Measurements from ENCODE around the gene MYCBP2.

Gene MYCBP2

DNA sequence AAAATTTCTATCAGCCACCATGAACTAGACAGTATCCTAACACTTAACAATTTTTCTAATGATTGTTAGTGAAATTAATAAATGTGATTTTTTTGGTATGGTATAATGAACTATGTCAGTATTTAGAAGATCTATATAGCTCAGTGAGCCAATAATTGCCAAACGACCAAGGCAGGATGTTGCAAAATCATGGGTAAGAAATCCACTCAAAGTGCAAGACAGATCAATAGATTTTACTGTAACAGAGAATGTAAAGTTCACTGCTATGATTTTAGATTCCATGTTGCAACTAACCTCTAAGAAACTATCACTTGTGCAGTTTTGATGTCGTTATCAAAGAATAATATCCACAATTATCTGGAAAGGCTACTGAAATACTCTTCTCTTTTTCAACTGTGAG lies 44.0 kb upstream of the MYCBP2 start:
- in situ Hi-C loops (cut with HindIII; ENCODE audit: low sequenced_read_pairs), result no loop called here
- no peak for DNase-seq (ENCODE audit: low read depth)
- TF ChIP-seq, protein P1, sequence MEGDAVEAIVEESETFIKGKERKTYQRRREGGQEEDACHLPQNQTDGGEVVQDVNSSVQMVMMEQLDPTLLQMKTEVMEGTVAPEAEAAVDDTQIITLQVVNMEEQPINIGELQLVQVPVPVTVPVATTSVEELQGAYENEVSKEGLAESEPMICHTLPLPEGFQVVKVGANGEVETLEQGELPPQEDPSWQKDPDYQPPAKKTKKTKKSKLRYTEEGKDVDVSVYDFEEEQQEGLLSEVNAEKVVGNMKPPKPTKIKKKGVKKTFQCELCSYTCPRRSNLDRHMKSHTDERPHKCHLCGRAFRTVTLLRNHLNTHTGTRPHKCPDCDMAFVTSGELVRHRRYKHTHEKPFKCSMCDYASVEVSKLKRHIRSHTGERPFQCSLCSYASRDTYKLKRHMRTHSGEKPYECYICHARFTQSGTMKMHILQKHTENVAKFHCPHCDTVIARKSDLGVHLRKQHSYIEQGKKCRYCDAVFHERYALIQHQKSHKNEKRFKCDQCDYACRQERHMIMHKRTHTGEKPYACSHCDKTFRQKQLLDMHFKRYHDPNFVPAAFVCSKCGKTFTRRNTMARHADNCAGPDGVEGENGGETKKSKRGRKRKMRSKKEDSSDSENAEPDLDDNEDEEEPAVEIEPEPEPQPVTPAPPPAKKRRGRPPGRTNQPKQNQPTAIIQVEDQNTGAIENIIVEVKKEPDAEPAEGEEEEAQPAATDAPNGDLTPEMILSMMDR (IDR thresholded peaks at IDR 0.05; ENCODE audit: low read depth, low read length, missing control alignments), result no peak
- H3K4me3 ChIP-seq (ENCODE audit: low read depth, low read length), result no peak overlapping the region

DNA sequence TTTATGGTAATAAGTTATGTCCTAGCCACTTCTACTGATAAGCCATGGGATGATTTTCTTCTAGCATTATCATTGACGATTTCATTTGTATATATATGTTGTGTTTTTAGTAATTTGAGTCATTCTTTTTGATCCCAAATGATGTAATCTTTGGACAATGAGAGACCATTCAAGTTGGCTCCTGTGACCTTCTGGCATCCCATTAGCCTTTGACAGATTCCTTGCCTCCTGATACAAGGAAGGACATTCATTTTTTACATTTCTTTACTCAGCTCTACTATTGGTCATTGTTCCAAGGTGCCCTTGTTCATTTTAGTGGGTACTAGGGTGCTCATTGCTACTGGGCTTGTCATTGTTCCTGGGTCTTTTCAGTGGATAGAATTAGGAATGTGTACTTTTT lies 35.3 kb upstream of the MYCBP2 start:
- no peak overlapping the region for H3K4me3 ChIP-seq (ENCODE audit: low read depth, low read length)
- TF ChIP-seq, protein P1 (IDR thresholded peaks at IDR 0.05; ENCODE audit: low read depth, low read length, missing control alignments), result no peak
- in situ Hi-C loops (cut with HindIII; ENCODE audit: low sequenced_read_pairs), result no loop called here
- DNase-seq (ENCODE audit: low read depth), result no peak

DNA sequence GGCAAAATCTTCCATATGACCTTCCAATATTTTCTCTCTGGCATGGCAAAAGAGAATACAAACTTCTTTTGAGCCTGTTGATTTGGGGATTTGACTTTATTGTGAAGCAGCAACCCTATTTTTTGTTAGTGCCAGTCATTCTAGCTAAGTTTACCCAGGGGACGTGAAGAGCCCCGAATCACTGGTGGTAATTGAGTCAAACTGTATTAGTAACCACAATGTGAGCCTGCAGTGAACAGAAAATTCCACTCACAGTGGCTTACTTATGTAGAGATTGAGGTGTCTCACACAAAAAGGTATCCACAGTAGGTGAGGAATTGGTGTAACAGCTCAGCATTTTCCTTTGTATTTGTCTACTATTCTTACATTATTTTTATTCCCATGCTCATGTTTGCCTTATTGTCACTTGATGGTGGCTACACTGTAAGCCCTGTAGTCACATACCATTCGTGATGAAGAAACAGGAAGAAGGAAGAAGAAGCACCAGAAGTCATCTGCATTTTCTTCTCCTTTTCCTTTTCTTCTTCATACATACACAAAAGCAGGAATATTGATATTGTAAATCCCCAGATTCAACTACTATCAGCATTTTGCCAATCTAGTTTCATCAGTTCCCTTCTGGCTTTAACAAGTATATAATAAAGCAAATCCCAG lies 33.3 kb upstream of the MYCBP2 start:
- no peak for DNase-seq (ENCODE audit: low read depth)
- in situ Hi-C loops (cut with HindIII; ENCODE audit: low sequenced_read_pairs), result no loop called here
- H3K4me3 ChIP-seq (ENCODE audit: low read depth, low read length), result no peak overlapping the region
- TF ChIP-seq, protein P1 (IDR thresholded peaks at IDR 0.05; ENCODE audit: low read depth, low read length, missing control alignments), result no peak

DNA sequence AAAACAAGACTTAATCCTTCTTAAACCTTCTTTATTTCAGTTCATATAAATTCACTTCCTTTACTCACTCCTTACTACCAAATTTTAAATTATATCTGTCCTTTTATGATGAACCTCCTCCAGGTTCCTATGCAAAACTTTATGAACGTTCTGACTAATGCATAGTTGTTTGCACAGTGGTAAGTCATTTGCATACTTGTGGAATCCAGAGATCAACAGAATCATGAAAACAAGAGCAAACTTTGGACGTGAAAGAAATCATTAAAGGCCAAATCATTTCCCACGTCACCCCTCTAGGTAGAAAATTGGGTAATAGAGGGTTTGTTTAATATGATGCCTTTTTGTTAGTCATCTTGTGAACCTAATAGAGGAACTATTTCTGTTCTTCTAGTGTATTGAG lies 32.3 kb upstream of the MYCBP2 start:
- no peak overlapping the region for H3K4me3 ChIP-seq (ENCODE audit: low read depth, low read length)
- no peak for DNase-seq (ENCODE audit: low read depth)
- TF ChIP-seq, protein P1 (IDR thresholded peaks at IDR 0.05; ENCODE audit: low read depth, low read length, missing control alignments), result no peak
- in situ Hi-C loops (cut with HindIII; ENCODE audit: low sequenced_read_pairs), result no loop called here

DNA sequence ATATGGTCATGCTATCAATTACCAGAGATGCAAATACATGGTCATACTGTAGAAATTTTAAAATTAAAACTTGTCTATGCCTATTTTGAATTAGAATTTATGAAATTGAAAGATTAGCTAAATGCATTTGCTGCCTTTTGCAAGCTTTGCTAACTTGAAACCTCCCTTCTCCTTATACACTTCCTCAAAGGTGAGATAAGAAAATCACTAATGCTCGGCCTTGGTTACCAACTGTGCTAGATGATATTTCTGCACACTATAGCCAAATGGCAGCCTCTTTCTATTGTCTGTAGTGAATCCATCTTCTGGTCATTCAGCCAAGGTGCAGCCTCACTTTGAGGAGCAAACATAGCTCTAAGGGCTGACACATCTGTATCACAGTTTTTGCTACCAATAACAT lies 31.1 kb upstream of the MYCBP2 start:
- no peak for DNase-seq (ENCODE audit: low read depth)
- in situ Hi-C loops (cut with HindIII; ENCODE audit: low sequenced_read_pairs), result no loop called here
- TF ChIP-seq, protein P1 (IDR thresholded peaks at IDR 0.05; ENCODE audit: low read depth, low read length, missing control alignments), result no peak
- H3K4me3 ChIP-seq (ENCODE audit: low read depth, low read length), result no peak overlapping the region

DNA sequence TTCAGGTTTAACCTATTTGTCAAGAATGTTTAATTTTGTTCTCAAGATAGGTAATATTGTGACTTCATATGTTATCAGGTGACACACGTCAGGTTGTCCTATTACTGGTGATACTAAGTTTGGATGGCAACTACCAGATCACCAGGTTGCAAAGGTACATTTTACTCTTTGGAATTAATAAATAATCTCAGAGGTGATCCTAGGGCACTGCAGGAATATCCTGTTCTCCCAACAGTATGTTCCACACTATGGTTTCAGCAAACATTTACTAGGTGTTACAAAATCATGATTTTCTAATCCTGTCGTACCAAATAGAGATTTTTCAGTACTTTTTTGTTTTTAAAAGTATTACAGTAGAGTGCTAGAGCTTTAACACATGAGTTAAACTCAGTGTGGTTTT lies 29.3 kb upstream of the MYCBP2 start:
- H3K4me3 ChIP-seq (ENCODE audit: low read depth, low read length), result no peak overlapping the region
- TF ChIP-seq, protein P1 (IDR thresholded peaks at IDR 0.05; ENCODE audit: low read depth, low read length, missing control alignments), result no peak
- no peak for DNase-seq (ENCODE audit: low read depth)
- in situ Hi-C loops (cut with HindIII; ENCODE audit: low sequenced_read_pairs), result no loop called here
